GM23338 (cell line): ENCODE data around the gene CABCOCO1. TPM values are rescaled to one million over a fixed set of nuclear protein-coding genes. Genes with fewer than 3 reads are reported as not detected.

Experiments used
- ATAC-seq: fragments of 200-7000 bp; cut with Tn5 transposase; 3 replicates; pipeline ENCODE4 v1.9.1; 2020
- DNase-seq: peaks from one replicate; pipeline ENCODE4 v3.0.0-alpha.2; 2015; ENCODE audit warnings: low spot score
- H2AFZ ChIP-seq: fragments of 200-600 bp; sonication (generic); 2 replicates; pipeline ENCODE4 v1.8.0; 2016; ENCODE audit warnings: antibody characterized with exemption, mild to moderate bottlenecking, moderate library complexity
- H3F3A ChIP-seq: fragments of 200-600 bp; sonication (generic); replicated peaks from 2 replicates; pipeline ENCODE4 v1.8.0; 2017; ENCODE audit warnings: antibody characterized with exemption, mixed run types, low read depth
- H3K27ac ChIP-seq: fragments of 200-600 bp; sonication (generic); 2 replicates; pipeline ENCODE4 v1.6.1; 2016; ENCODE audit warnings: low read depth
- H3K27me3 ChIP-seq: fragments of 200-600 bp; sonication (generic); 2 replicates; pipeline ENCODE4 v1.8.0; 2016; ENCODE audit warnings: mild to moderate bottlenecking, mixed run types, moderate library complexity; ENCODE audit not compliant: insufficient read depth
- H3K36me3 ChIP-seq: fragments of 200-600 bp; sonication (generic); 2 replicates; pipeline ENCODE4 v1.8.0; 2016; ENCODE audit warnings: mild to moderate bottlenecking; ENCODE audit not compliant: insufficient read depth
- H3K4me1 ChIP-seq: fragments of 200-600 bp; sonication (generic); 2 replicates; pipeline ENCODE4 v1.8.0; 2016; ENCODE audit warnings: mild to moderate bottlenecking, moderate library complexity; ENCODE audit not compliant: insufficient read depth
- H3K4me2 ChIP-seq: fragments of 200-600 bp; sonication (generic); 2 replicates; pipeline ENCODE4 v1.7.1; 2017; ENCODE audit warnings: mixed run types
- H3K4me3 ChIP-seq: fragments of 200-600 bp; sonication (generic); 2 replicates; pipeline ENCODE4 v1.6.1; 2016; ENCODE audit warnings: mixed run types
- H3K79me2 ChIP-seq: fragments of 200-600 bp; sonication (generic); replicated peaks from 2 replicates; pipeline ENCODE4 v1.8.0; 2017; ENCODE audit warnings: mild to moderate bottlenecking; ENCODE audit not compliant: insufficient read depth
- H3K9me2 ChIP-seq: fragments of 200-600 bp; sonication (generic); 2 replicates; pipeline ENCODE4 v1.8.0; 2017; ENCODE audit not compliant: insufficient read depth
- H4K20me1 ChIP-seq: fragments of 200-600 bp; sonication (generic); replicated peaks from 2 replicates; pipeline ENCODE4 v1.8.0; 2017; ENCODE audit warnings: mild to moderate bottlenecking; ENCODE audit not compliant: insufficient read depth
- H3K27ac Mint-ChIP-seq: 2 replicates; pipeline ENCODE4 v1.8.0; 2020; ENCODE audit warnings: inconsistent platforms, mild to moderate bottlenecking, moderate library complexity, mixed read lengths
- H3K27me3 Mint-ChIP-seq: 3 replicates; pipeline ENCODE4 v1.8.0; 2022; ENCODE audit warnings: low read depth, mild to moderate bottlenecking, moderate library complexity, mixed read lengths, inconsistent platforms; ENCODE audit not compliant: insufficient read depth, poor library complexity
- H3K36me3 Mint-ChIP-seq: 3 replicates; pipeline ENCODE4 v1.8.0; 2021; ENCODE audit warnings: low read depth, mild to moderate bottlenecking, inconsistent platforms, moderate library complexity, mixed read lengths
- H3K4me1 Mint-ChIP-seq: 3 replicates; pipeline ENCODE4 v1.8.0; 2020; ENCODE audit warnings: mild to moderate bottlenecking, inconsistent platforms, mixed read lengths
- H3K4me3 Mint-ChIP-seq: 3 replicates; pipeline ENCODE4 v1.8.0; 2021; ENCODE audit warnings: moderate library complexity, mild to moderate bottlenecking, inconsistent platforms, mixed read lengths
- H3K9me3 Mint-ChIP-seq: 3 replicates; pipeline ENCODE4 v1.8.0; 2020; ENCODE audit warnings: moderate library complexity, mild to moderate bottlenecking, inconsistent platforms, mixed read lengths
- CREB1 ChIP-seq: fragments of 250-450 bp; sonication (Bioruptor Pico); IDR thresholded peaks from 2 replicates; pipeline ENCODE4 v1.5.0; 2020; ENCODE audit warnings: low read depth, mild to moderate bottlenecking, moderate library complexity
- CTCF ChIP-seq, 2 experiments: fragments of 200-600 bp in 1 of 2; sonication (generic) in 1 of 2; conservative IDR thresholded peaks; 2 replicates each; pipeline versions ENCODE4 v1.5.1 to v1.6.1; 2016 to 2017; ENCODE audit warnings: antibody characterized with exemption in 2 of 2, low read depth in 2 of 2, mild to moderate bottlenecking in 2 of 2, moderate library complexity in 1 of 2
- ETS1 ChIP-seq: IDR thresholded peaks from 2 replicates; pipeline ENCODE4 v1.6.1; 2016; ENCODE audit warnings: antibody characterized with exemption
- EZH2 ChIP-seq: fragments of 200-600 bp; sonication (generic); IDR thresholded peaks from one replicate; pipeline ENCODE4 v1.8.0; 2017; ENCODE audit warnings: antibody characterized with exemption, mild to moderate bottlenecking, low read depth; ENCODE audit not compliant: unreplicated experiment
- EZH2phosphoT487 ChIP-seq: fragments of 200-600 bp; sonication (generic); IDR thresholded peaks from one replicate; pipeline ENCODE4 v1.8.1; 2018; ENCODE audit warnings: antibody characterized with exemption; ENCODE audit not compliant: unreplicated experiment
- JUNB ChIP-seq: IDR thresholded peaks from one replicate; pipeline ENCODE4 v1.6.1; 2016; ENCODE audit warnings: antibody characterized with exemption; ENCODE audit not compliant: unreplicated experiment
- NANOG ChIP-seq: IDR thresholded peaks from 2 replicates; pipeline ENCODE4 v1.6.1; 2016; ENCODE audit warnings: antibody characterized with exemption, borderline replicate concordance
- POLR2AphosphoS5 ChIP-seq: IDR thresholded peaks from 2 replicates; pipeline ENCODE4 v1.6.1; 2016; ENCODE audit warnings: antibody characterized with exemption, low read depth
- REST ChIP-seq: IDR thresholded peaks from one replicate; pipeline ENCODE4 v1.6.1; 2018; ENCODE audit warnings: antibody characterized with exemption; ENCODE audit not compliant: unreplicated experiment
- STAT1 ChIP-seq: IDR thresholded peaks from one replicate; pipeline ENCODE4 v1.6.1; 2016; ENCODE audit warnings: antibody characterized with exemption; ENCODE audit not compliant: unreplicated experiment
- ZNF114 ChIP-seq: fragments of 250-450 bp; sonication (Bioruptor Pico); IDR thresholded peaks from 2 replicates; pipeline ENCODE4 v1.5.0; 2020; ENCODE audit warnings: mild to moderate bottlenecking, moderate library complexity
- ZNF331 ChIP-seq: fragments of 250-450 bp; sonication (Bioruptor Pico); IDR thresholded peaks from 2 replicates; pipeline ENCODE4 v1.5.0; 2020; ENCODE audit warnings: low read depth, mild to moderate bottlenecking, moderate library complexity
- ZNF462 ChIP-seq: fragments of 250-450 bp; sonication (Bioruptor Pico); IDR thresholded peaks from 2 replicates; pipeline ENCODE4 v1.5.0; 2020; ENCODE audit warnings: mild to moderate bottlenecking, moderate library complexity
- polyA plus RNA-seq: library from polyadenylated mRNA; unstranded; fragments of >200 nt; fragmentation: Nextera tagmentation; extraction: Ambion mirVana; gene quantifications from 2 replicates; pipeline ENCODE4 v1.2.1, GENCODE V29; 2016
- total RNA-seq: library from RNA; depleted of rRNA; stranded (reverse); fragments of >200 nt; shearing (Covaris generic); gene quantifications from 2 replicates; pipeline ENCODE4 v1.2.3, GENCODE V29; 2014

The CABCOCO1 gene
- total and polyA plus RNA-seq, 2 experiments from 2014 or later, result not detected

- no peak overlapping the region for H3K27ac ChIP-seq
- peaks cover 1% of the 10 kb centered on the region; the same call in 1 of the 2 replicates for H3K9me2 ChIP-seq
- no peak for TF ChIP-seq ZNF462 (CRISPR knock-in tag)
- TF ChIP-seq ETS1, result no peak
- TF ChIP-seq STAT1, result no peak
- TF ChIP-seq CREB1 (CRISPR knock-in tag), result no peak
- TF ChIP-seq ZNF331 (CRISPR knock-in tag), result no peak
- TF ChIP-seq POLR2AphosphoS5, result no peak
- no peak for TF ChIP-seq ZNF114 (CRISPR knock-in tag)
- no peak for TF ChIP-seq CTCF (conservative IDR thresholded peaks at IDR 0.05; ENCODE audit: low read depth in 2 of 2)
- no peak for TF ChIP-seq EZH2phosphoT487
- TF ChIP-seq EZH2, result no peak
- no peak for TF ChIP-seq NANOG
- TF ChIP-seq JUNB, result no peak
- TF ChIP-seq REST, result no peak
- DNase-seq (no peak), ATAC-seq (no peak)
- no peaks in the 10 kb centered on the region for H3K36me3 Mint-ChIP-seq
- no peaks in the 10 kb centered on the region for H3K36me3 ChIP-seq
- no peaks in the 10 kb centered on the region for H3K4me1 ChIP-seq
- no peak overlapping the region for H3K4me2 ChIP-seq
- no peaks in the 10 kb centered on the region for H4K20me1 ChIP-seq
- no peak overlapping the region; the same call in 1 of the 2 replicates for H2AFZ ChIP-seq
- H3K27me3 ChIP-seq, result no peaks in the 10 kb centered on the region
- no peak overlapping the region; the same call in 1 of the 2 replicates for H3K27ac Mint-ChIP-seq
- no peaks in the 10 kb centered on the region for H3F3A ChIP-seq
- H3K9me3 Mint-ChIP-seq, result no peaks in the 10 kb centered on the region; the same call in 2 of the 3 replicates
- no peaks in the 10 kb centered on the region for H3K79me2 ChIP-seq
- H3K27me3 Mint-ChIP-seq, result no peaks in the 10 kb centered on the region
- H3K4me3 Mint-ChIP-seq, result no peak overlapping the region
- no peaks in the 10 kb centered on the region; the same call in 1 of the 3 replicates for H3K4me1 Mint-ChIP-seq
- no peak overlapping the region for H3K4me3 ChIP-seq
Observed at GRCh38 chr10:61798713-61799112, 136.0 kb downstream of the CABCOCO1 start.
